NCI-H1092 (cell line): ENCODE measurements around the gene SRGAP1.

ENCODE experiments used
- DNase-seq: peaks from one replicate; lab custom pipeline; 2025; lab: John Stamatoyannopoulos, UW

SRGAP1 gene

DNA sequence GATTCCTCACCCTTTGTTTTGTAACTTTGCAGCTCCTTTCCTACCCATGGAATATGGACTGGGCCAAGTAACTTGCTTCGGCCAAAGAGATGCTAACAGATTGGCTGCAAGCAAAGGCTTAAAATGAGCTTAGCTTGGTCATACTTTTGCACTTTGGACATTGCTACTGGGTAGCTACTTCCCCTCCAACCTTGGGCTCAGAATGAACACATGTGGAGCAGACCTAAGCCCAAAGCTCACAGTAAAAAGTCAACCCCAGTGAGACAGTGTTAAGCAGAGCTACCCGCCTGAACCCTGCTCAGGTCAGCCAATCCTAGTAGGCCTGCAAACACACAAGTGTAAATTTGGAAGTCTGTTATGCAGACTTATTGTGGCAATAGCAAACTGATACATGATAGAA is 363.0 kb downstream of the SRGAP1 start:
- no peak for DNase-seq
